HG03066 (cell line): Measurements from ENCODE around the gene PLXNA2.

ENCODE experiments used
- ATAC-seq: cut with Tn5 transposase; IDR thresholded peaks from one replicate; pipeline ENCODE4 v1.9.1; 2021; ENCODE audit warnings: low read depth; ENCODE audit not compliant: unreplicated experiment

The PLXNA2 gene

DNA sequence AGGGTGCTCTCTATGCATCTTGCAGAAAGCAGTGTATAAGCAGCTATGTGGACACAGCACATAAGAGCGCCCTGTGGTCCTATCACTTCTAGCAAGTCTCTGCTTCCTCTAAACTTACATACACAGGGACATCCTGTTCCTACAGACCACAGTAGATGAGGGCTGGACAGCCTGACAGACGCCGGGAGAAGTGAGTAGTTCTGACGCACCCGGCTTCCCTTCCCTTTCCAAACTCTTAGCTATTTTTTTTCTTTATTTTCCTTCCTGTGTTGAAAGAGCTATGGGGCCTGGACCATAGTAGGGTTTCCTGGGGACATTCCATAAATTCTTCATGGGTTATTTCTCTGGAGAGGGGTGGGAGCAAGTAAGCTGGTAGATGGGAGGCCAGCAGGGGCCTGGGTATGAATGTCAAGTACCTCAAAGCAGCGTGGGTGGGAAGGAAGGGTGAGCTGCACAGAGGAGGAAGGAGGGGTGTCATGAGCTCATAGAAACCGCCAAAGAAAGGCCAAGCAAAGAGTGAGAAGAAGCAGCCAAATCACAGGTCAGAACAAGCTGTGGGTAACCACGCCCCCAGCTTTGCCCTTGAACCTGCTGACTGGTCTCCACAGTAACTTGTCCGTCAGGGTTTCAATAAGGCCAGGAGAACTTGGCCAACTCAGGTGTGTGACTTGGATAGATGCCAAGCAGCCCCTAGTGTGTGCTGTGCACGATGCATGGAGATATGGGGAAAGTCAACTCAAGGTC lies 36.6 kb downstream of the PLXNA2 start:
- ATAC-seq: peak; percentile 51

DNA sequence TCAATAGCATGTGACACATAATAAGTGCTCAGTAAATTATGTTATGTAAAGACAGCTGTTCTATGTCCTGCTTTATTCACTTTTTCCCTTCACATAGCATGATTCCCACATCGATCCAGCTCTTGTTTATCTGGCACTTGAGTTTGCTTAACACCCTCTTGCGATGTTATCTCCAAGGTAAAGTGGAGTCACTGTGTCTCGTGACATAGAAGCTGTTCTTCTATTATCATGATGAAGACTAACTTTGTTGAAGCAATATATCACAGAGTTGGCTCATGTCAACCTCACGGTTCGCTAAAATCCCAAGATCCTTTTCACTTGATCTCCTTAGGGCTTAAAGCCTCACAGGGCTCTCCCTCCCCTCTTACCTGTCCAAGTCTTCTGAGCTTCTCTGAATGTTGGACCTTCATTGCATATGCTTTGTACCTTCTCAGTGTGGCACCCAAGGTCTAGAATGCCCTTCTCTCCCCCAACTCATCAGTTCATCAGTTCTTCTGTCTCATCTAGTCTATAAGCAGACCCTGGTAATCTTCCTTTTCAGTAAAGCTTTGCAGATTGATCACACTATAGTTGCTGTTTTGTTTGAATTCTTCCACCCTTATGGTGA lies 38.0 kb downstream of the PLXNA2 start:
- no peak for ATAC-seq

DNA sequence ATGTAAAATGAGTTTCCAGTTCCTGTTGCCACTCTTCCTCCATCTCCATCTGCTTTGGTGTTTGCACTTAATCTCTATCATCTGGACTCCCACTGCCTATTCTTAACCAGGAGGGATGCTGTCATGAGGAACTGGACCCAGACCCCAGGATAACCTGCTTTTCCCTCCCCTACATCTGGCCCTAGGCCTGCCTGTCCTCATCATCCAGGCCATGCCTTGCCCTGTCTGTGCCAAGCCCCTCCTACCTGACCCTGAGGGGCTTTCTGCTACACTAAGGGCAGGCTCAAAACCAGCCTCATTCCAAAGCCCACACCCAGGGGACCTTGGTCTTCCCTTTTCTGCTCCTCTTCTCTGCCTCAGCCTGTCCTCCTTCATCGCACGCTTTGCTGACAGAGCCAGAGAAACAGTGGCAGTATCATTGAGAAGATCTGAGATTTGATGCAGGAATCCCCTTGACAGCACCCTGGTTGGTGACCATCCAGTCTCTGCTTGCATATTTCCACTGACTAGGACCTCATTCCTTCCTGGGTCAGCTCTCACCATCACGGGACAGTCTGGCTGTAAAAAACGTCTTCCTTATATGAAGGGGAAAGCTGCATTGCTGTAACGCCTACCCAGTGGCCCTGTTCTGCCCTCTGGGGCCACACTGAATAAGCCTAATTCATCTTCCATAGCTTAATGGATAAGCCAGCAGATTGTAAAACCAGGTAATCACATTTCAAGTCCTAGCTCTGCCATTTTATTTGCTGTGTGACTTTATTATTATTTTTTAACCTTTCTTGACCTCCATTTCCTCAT lies 38.8 kb downstream of the PLXNA2 start:
- ATAC-seq: no peak

DNA sequence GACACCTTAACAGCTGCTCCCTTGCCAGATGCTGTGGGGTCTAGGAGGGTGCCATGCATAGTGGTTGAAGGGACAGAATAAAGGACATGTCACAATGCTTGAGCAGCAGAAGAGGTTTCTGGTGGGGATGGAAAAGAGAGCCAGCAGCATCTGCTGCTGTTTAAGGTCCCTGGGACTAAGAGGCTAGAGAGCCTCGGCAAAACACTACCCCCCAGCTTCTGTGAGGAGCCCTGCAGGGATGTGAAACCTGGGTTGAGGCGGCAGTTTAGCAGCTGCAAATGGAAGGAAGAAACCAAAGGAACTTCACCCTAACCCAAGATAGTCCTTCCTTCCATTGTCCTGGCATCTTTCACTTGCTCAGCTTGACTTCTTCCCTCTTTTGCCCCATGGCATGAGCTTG lies 39.4 kb downstream of the PLXNA2 start:
- ATAC-seq: no peak

DNA sequence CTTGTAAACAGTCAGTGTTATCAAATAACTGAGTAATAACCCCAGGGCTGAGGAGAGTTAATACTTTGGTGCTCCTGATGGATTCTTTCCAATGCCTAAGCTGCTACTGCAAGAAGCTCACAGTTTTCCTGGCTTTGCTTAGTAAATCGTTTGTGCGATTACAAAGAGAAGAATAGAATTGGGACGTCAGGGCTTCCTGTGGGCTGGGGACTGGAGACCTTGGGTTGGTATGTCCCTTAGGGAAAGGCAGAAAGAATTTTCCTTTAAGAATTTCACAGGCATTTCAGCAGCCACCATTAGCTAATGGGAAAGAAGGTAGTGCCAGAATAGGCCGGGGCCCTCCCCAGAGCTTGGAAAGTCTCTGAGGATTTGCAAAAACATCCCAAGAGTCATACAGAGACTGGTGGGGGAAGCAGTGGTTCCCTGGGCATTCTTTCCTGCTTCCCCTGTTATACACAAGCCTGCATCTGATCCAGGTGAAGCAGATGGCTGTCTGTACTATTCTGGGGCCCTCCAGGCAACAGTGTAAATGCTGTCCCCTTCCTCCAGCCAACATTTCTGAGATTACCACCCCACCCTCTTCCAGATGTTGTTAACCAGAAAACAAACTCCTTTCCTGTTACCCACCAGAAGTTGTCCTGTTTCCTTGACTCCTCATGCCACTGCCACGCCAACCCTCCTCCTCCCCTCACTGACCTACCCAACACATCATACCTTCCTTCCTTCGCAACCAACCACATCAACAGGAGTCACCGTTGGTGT lies 40.2 kb downstream of the PLXNA2 start:
- no peak for ATAC-seq

DNA sequence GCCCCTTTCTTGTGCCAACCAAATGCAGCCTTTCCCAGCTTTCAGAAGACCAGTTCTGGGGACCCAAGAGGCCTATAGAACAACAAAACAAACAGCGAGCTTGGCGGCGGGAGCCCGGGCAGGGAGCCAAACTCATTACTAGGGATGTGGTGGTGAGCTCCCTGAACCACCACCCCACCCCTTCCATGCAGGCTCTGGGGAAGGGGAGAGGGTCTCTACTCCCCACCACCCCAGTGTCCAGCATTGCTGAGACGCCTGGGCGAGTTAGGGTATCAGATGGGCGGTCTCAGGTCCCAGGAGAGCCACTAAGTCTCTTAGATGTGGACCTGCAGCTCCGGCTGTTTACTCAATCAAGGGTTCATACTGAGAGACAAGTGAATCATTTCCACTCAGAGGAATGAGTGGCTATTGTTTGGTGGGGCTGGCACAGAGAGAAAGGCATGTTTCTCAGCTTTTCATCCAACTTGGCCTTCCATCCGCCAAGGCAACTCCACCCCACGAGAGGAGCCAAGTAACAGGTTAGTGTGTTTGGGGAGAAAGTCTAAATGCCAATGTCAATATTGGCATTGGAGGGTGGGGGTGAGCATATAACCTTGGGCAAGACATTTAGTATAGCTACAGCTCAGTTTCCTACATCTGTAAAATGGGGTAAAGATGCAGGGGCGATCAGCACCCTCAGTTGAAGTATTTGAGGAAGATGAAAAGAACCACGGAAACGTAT lies 40.9 kb downstream of the PLXNA2 start:
- no peak for ATAC-seq

DNA sequence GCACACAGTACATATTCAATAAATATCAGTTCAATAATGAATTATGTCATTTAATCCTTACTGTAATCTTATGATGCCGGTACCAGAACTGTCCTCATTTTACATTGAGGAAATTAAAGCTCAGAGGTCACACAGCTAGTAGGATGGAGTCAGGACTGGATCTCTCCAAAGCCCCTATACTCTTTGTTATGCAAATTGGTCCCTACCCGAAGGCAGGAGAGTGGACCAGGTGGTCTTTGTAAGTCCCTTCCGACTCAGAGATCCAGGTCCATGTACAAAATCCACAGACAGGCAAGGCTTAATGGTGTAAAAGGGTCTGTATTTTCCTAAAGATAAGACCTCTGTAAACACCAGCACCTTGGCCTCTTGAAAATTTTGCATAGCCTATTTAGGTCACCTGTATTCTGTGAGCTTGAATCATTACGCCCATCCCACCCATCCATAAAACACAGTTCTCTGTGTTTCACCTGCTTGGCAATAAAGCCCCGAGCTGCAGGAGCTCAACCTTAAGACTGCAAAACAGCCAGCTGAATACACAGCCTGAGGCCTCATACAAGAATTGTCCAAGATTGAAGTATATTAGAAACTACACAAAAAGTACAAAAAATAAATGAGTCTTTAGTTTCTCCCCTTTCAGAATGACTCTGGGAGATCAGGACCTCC lies 41.7 kb downstream of the PLXNA2 start:
- no peak for ATAC-seq

DNA sequence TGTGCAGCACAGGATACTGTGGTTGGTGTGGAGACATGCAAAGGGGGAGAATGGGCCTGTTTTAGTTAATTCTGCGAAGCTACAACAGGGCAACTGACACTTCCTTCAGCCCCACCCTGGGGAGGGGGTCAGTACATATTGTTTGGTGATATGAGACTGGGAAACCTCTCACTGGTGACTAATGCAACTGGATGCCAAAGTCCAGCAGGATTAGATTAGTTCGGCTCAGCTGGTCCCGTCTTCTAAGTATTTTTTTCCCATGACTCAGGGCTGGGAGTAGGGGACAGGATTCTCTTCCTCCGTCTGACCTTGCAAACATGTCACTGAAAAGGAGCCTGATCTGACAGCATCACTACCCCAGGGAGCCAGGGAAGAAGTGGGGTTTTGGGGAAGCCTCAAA lies 43.0 kb downstream of the PLXNA2 start:
- no peak for ATAC-seq

DNA sequence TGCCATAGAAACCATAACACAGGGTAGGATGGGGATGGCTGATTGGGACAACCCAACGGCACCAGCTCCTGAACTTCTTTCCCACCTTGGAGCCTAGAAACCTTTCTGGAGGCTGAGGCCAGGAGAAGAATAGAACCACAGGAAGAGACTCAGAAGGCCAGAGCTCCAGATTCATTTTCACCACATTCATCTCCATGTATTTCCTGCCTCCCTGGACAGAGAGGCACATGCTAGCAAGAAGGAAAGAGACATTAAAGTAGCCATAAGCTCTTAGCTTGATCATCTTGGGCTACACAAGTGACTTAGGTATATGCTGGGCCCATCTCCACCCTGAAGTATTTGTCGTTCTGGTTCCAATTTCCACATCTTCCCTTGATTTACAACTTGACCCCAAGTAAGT lies 44.1 kb downstream of the PLXNA2 start:
- ATAC-seq: no peak

DNA sequence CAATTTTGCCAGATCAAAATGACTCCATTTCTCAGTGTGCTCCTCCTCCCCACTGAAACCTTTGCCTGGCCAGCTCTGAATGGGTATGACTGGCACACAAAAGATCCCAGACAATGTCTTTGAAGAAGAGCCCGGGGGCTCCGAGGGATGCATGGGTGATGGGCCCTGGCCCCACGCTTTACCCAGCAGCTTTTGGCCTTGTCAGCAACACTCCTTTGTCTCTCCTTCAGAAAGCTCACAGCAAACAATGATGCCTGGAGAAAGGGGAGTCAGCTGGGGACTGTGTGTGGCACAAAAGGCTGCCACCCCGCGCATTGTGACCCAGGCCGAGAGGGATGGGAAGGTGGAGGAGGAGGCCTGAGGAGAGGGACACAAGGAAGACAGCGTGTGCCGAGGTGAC lies 45.9 kb downstream of the PLXNA2 start:
- no peak for ATAC-seq

DNA sequence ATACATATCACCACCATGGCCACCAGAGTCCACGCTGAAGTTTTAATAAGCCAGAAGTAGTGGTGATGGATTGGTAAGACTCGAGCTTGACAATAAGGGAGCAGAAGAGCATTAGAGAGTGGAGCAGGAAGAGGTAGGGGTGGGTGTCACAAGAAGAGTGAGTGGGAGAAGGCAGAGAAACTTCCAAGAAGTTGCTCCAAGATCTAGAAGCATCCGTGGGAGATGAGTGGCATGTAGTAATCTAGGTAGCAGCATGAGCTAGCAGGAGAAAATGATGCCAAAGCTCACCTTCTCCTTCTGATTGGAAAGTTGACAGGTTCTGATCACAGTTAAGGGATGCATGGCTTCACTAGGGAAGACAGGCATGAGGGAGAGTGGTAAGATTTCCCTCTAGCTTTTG lies 49.2 kb downstream of the PLXNA2 start:
- ATAC-seq: no peak

DNA sequence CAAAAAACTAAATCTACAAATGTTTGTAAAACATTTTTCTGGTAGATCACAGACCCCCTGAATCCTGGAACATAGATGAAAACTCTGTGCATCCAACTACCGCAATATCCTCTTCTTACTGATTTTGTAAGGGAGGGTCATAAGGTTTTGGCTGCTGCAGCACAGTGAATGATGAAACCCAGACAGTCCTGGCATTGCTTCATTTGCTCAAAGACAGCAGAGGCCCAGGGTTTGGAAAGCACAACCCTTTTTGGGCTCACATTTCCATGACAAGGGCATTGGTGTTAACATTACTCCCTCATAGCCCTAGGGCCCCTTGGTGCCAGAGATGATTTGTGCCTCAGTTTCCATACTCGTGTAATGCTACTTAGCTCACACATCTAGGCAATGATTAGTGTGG lies 51.2 kb downstream of the PLXNA2 start:
- ATAC-seq: no peak

DNA sequence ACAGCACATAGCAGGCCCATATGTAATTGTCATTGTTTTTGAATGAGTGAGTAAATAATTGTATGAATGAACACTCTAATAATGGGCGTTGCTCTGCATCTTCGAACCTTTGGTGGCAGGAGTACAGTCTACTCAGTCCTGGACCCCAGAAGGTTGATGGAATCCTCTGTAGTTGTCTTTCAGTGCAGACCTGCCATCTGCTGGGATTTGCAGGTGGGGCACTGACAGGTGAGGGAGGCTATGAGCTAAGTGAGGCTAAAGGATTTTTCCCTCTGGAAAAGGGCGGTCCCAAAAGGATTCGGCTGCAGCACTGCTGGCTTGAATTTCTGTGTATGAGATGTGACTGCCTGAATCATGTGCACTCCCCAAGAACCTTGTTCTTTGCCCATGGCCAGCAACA lies 53.4 kb downstream of the PLXNA2 start:
- no peak for ATAC-seq

DNA sequence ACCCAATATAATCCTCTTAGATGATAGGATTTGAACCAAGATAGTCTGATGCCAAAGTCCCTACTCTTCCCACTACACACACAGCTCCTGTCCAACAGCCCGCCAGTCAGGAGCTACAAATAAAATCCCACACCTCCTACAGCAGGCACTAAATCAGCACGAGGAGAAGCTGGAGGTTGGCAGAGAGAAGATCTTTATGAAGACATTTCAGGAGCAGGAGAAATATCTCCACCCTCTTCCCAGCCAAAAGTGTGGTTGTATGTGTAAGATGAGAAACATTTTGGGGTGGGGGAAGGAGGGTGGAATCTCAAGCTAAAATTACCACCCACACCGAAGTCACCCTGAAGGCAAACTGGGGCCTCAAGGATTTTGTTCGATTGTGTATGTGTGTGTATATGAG lies 54.5 kb downstream of the PLXNA2 start:
- no peak for ATAC-seq

DNA sequence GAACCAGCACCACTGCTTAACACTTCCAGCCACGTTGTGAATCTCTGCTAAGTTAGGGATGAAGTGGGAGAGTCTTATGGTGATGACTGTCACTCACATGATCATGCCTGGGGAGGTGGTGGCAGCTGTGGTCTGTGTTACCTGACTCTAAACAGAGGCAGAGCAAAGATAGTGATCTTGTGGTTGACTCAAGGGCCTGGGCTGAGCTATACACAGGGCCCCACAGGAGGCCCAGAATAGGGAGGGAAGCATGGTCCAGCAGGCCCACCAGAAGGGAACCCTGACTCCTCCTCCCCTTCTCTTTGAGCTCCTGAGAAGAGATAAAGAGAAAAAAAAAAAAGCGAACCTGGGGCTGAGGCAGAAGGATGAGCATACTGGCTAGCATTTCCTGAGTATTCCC lies 55.0 kb downstream of the PLXNA2 start:
- ATAC-seq: no peak

DNA sequence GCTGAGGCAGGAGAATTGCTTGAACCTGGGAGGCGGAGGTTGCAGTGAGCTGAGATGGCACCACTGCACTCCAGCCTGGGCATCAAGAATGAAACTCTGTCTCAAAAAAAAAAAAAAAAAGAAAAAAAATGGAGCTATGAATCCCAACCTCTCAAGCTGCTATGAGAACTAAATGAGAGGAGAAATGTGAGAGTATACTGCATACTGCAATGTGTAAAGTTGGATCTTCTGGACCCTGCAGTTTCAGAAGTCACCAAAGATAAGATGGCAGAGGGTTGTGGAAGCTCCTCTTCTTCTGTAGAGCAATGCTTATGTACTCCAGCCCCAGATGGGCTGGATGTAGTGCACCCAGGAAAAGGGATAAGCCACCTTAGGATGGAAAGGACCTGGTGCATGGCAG lies 55.6 kb downstream of the PLXNA2 start:
- no peak for ATAC-seq

DNA sequence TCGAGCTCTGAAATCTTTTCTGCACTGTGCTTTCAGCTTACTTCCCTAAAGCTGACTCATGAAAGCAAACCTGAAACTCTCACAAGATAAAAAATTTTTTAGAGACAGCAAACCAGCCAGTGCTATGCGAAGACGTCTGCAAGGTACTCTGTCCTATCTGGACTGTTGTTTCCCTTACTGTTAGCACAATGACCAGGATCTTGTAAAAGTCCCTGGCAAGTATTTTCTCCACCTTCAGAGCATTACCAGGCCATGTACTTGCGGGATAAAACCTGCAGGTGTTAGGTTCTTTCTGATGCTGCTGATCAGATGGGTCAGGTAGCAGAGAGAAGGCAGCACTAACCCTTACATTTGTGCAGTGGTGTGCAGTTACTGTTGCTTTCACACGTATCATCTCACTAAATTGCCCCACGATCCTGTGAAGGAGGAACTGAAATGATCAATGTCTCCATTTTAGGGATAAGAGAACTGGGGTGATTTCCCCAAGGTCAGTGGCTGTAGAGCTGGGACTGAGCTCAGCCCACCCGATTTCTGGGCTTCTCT lies 56.6 kb downstream of the PLXNA2 start:
- ATAC-seq: peak; percentile 81

DNA sequence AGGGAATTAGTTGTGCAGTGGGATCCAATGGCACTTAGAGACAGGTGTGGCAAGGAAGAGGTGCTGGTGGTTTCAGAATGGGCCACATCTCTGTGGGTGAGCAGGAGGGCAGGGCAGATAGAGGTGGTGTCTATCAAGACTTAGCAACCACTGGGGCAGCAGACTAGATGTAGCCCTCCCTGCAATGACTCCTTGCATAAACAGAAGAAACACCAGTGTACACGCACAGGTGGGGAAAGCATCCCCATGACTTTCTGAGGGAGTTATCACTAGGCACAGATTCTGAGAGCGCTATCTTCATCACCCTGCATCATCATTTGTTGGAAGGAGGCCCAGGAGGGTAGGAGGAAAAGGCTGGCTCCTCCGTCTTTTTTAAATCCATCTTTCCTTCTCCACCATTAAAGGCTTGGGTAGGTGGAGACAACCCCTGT lies 58.4 kb downstream of the PLXNA2 start:
- no peak for ATAC-seq

DNA sequence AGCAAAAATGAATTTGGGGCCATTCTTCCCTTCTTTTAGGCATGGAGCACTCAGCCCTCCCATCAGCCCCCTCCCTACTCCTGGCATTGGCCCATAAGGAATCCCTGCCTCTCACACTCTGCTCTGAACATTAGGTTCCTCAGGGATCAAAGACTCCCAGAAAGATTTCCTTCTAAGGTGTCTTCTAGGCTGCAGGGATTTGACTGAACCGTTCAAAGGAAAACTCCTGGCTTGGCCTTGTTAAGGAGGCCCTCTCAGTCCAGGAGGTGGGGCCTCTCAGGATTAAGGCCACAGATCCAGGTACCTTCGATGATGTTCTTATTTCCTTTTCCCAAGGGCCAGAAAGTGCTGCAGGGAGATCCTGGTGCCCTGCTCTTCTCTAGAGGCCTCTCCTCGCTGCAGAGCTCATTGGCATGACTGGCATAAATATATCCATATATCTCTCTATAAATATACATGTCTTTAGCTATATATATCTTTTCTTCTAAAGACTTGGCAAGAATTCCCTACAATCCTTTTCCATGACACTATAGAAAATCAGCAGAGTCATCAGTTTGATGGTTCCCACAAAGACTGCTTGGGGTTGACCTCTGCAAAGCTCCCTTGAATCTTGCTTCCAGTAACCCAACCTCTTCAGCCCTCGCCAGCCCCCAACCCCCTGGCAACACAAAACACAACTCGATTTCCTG lies 59.1 kb downstream of the PLXNA2 start:
- ATAC-seq: no peak
